Forelimb muscle (tissue), 1 donor: ENCODE data around the gene CFAP44. TPM values are rescaled to one million over a fixed set of nuclear protein-coding genes. Genes with fewer than 3 reads are reported as not detected.

ENCODE experiments used
- polyA plus RNA-seq: library from polyadenylated mRNA; unstranded; fragments of 120-200 nt; gene quantifications from one replicate; pipeline ENCODE4 v1.2.1, GENCODE V29; 2013; ENCODE audit not compliant: insufficient read length

Gene CFAP44
- polyA plus RNA-seq, 1 donor, result 8.3 TPM

Other genes with a start within 250 kb of the CFAP44 start
- 44.4 TPM for gene BOC, start 229.9 kb downstream of the CFAP44 start, polyA plus RNA-seq
- 6.3 TPM for gene SPICE1, start 73.7 kb upstream of the CFAP44 start, polyA plus RNA-seq
- 2.6 TPM for gene SIDT1, start 91.1 kb upstream of the CFAP44 start, polyA plus RNA-seq